GM21390 (cell line): Measurements from ENCODE around the gene UNC119.
A peak's percentile ranks its signal among the peaks of the same experiment; 100 is the strongest.
"Not testable (repeated sequence)": the region's sequence is repeated elsewhere in the genome, so short reads cannot be mapped to it uniquely, and the experiment has no call there.

ENCODE experiments used
- ATAC-seq: cut with Tn5 transposase; IDR thresholded peaks from one replicate; pipeline ENCODE4 v1.9.1; 2021; ENCODE audit not compliant: unreplicated experiment

The UNC119 gene

GRCh38 chr17:28552176-28552999 is at the start of gene UNC119:
UNC119 (minus strand) TSS chr17:28552624; CDS start chr17:28552557, 67 bp downstream.
- peak; percentile 56 for ATAC-seq

GRCh38 chr17:28599311-28600184 is 47.1 kb upstream of the UNC119 start:
- ATAC-seq = peak; percentile 45

- ATAC-seq = peak; percentile 76
Observed at GRCh38 chr17:28598799-28599310, 46.4 kb upstream of the UNC119 start, which contains the start of gene SPAG5. SPAG5 (minus strand) TSS chr17:28599025; CDS start chr17:28598946, 79 bp downstream.

GRCh38 chr17:28598389-28598788 is 46.0 kb upstream of the UNC119 start:
- no peak for ATAC-seq

GRCh38 chr17:28597606-28598383 is 45.4 kb upstream of the UNC119 start:
- ATAC-seq = no peak

- ATAC-seq = no peak
Observed at GRCh38 chr17:28592260-28592659, 39.8 kb upstream of the UNC119 start.

- ATAC-seq = no peak
Observed at GRCh38 chr17:28585851-28586250, 33.4 kb upstream of the UNC119 start.

GRCh38 chr17:28584434-28584833 is 32.0 kb upstream of the UNC119 start:
- no peak for ATAC-seq

GRCh38 chr17:28582513-28582912 is 30.1 kb upstream of the UNC119 start:
- ATAC-seq = no peak

GRCh38 chr17:28580959-28581358 is 28.5 kb upstream of the UNC119 start:
- ATAC-seq = no peak

GRCh38 chr17:28579526-28579925 is 27.1 kb upstream of the UNC119 start:
- no peak for ATAC-seq

GRCh38 chr17:28578246-28579195 is 26.1 kb upstream of the UNC119 start:
- no peak for ATAC-seq

- ATAC-seq = no peak
Observed at GRCh38 chr17:28577466-28577824, 25.0 kb upstream of the UNC119 start.

GRCh38 chr17:28576758-28577465 is 24.5 kb upstream of the UNC119 start, which contains the start of gene ALDOC:
ALDOC (minus strand) TSS chr17:28576895; CDS start chr17:28575532, 1,363 bp downstream.
- peak; percentile 82 for ATAC-seq

GRCh38 chr17:28576016-28576415 is 23.6 kb upstream of the UNC119 start:
- not testable (repeated sequence) for ATAC-seq

- no peak for ATAC-seq
Observed at GRCh38 chr17:28575126-28575795, 22.8 kb upstream of the UNC119 start.

GRCh38 chr17:28574526-28574925 is 22.1 kb upstream of the UNC119 start:
- no peak for ATAC-seq

GRCh38 chr17:28573966-28574480 is 21.6 kb upstream of the UNC119 start:
- no peak for ATAC-seq
